Gastroesophageal sphincter (tissue), 3 donors: Measurements from ENCODE around the gene HS6ST2.

Experiments used
- CTCF ChIP-seq, 4 experiments: fragments of 200-600 bp in 2 of 4; fragments of 450-650 bp in 2 of 4; sonication (generic) in 1 of 4; IDR thresholded peaks; one replicate each; pipeline ENCODE4 v1.5.1; 2017 to 2019; ENCODE audit warnings: antibody characterized with exemption in 4 of 4, mild to moderate bottlenecking in 2 of 4, moderate library complexity in 2 of 4
- POLR2A ChIP-seq, 2 donors: fragments of 450-650 bp; IDR thresholded peaks; one replicate each; pipeline ENCODE4 v1.6.1; 2017; ENCODE audit warnings: antibody characterized with exemption in 2 of 2, mild to moderate bottlenecking in 2 of 2, moderate library complexity in 1 of 2

- TF ChIP-seq CTCF (IDR thresholded peaks at IDR 0.05) (no peak), POLR2A (IDR thresholded peaks at IDR 0.05) (no peak)
Measured at GRCh38 chrX:132862562-132862961, 95.9 kb downstream of the HS6ST2 start.
